ENCODE data around the gene CSNK2B.
A peak's percentile ranks its signal among the peaks of the same experiment; 100 is the strongest.

CSNK2B gene

DNA sequence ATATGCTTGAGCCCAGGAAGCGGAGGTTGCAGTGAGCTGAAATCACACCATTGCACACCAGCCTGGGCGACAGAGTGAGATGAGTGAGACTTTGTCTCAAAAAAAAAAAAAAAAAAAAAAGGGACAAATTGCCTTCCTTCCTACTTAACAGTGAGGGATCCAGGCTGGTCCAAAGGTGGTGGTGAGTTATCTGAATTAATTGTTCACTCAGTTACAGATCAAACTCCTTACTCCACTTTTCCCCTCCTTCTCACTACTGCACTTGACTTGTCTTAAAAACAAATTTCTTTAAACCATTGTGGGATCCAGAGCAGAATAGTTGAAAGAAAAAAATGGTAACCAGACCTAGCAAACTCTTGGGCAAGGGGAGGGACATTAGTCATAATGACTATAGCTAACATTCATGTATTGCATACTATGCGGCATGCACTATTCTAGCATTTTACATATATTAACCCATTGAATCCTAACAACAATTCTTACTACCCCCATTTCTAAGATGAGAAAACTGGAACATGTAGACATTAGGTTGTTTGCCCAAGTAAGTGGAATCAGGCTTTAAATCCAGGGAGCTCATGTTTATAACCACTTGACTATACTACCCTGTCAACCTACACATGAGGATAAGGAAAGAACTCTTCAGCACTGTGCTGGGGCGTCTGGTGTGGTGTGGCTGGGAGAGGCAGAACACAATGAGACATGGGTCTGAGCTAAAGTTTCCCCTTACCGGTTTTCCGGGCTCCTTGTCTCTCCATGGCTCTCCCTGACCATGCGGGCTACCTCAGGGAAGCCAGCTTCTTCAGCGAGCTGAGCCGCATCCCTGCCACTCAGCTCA is 2.5 kb upstream of the CSNK2B start:
- peak overlapping the region; percentile 84; the same call in 1 of the 2 replicates for H3K27ac ChIP-seq
- TF ChIP-seq, protein P1, sequence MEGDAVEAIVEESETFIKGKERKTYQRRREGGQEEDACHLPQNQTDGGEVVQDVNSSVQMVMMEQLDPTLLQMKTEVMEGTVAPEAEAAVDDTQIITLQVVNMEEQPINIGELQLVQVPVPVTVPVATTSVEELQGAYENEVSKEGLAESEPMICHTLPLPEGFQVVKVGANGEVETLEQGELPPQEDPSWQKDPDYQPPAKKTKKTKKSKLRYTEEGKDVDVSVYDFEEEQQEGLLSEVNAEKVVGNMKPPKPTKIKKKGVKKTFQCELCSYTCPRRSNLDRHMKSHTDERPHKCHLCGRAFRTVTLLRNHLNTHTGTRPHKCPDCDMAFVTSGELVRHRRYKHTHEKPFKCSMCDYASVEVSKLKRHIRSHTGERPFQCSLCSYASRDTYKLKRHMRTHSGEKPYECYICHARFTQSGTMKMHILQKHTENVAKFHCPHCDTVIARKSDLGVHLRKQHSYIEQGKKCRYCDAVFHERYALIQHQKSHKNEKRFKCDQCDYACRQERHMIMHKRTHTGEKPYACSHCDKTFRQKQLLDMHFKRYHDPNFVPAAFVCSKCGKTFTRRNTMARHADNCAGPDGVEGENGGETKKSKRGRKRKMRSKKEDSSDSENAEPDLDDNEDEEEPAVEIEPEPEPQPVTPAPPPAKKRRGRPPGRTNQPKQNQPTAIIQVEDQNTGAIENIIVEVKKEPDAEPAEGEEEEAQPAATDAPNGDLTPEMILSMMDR (conservative IDR thresholded peaks at IDR 0.05), result no peak
- TF ChIP-seq ZFX (IDR thresholded peaks at IDR 0.05), result no peak

DNA sequence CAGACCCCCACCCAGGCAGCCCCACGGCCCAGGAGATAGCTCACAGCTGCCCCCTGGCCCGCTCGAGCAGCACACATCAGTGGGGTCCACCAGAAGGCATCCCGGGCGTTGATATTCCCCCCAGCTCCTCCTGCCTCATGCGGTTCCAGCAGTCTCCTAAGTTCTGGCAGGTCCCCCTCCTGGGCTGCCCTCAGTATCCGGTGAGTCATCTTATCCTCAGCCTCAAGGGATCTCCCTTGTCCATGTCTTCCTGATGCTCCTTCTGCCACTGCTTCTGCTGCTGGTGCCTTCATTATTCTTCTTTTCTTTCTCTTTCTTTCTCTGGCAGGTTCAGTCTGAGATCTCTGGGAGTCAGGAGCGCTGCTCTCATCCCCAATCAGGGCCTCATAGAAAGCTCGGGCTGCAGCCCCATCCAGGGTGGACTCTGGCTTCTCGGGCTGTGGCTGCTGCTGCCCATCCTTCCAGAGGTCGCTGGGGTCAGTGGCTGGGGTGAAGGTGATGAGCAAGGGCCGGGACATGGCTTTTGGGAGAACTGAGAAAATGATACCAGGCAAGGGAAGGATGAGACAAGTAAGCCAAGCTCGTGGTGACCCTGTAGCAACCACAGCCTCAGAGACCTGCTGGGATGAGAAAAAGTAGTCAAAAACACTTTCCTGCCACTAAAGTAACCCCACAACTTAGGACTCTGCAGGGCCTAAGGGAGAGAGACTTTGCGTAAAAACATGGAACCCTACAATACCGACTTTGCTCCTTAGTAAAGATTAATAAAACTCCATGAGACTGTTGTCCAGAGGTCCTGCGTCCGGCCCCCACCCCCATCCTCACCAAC is 1.7 kb upstream of the CSNK2B start:
- TF ChIP-seq, protein P1 (conservative IDR thresholded peaks at IDR 0.05), result no peak
- TF ChIP-seq ZFX (IDR thresholded peaks at IDR 0.05), result no peak

DNA sequence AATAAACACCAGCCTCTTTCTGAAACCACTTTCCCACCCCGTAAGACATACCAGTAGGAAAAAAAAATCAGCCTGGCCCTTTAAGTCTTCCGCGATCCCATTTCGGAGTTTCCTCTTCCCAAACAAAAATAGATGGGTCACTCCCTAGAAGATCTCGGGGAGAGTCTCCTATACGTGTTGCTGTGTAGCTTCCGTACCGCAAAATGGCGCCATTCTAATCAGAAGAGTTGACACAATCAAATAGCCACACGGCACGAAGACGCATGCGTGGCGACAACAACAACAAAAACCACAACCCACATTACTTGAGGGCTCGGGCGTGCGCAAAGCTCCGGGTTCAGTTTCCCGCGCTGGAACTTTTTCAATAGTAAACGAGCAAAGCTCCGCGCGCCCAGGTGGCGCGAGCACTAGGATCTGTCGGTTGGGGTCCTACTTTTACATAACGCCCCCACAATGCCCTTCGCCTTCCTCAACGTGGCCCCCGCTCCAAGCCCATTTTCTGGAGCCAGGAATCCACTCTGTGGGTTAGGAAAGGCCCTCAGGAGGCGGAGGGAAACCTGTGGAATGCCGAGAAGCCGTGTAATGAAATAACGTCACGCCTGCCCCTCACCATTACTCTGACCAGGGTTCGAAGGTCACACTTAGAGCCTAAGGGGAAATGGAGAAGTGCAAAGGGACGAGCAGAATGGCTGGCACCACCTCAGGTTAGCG is 935 bp upstream of the CSNK2B start, which contains the start of gene GPANK1:
TSS of gene GPANK1 (minus strand) at position 208 of the 711 bp plus-strand sequence. CDS start 519 bp downstream, outside the sequence.
- peak within 1 kb of the TSS; percentile 84 for H3K27ac ChIP-seq
- no peak for TF ChIP-seq ZFX (IDR thresholded peaks at IDR 0.05)
- TF ChIP-seq, protein P1 (conservative IDR thresholded peaks at IDR 0.05), result no peak

More for the DNA sequence above, 1.7 kb upstream of the CSNK2B start:
- peak overlapping the region; percentile 84 for H3K27ac ChIP-seq

DNA sequence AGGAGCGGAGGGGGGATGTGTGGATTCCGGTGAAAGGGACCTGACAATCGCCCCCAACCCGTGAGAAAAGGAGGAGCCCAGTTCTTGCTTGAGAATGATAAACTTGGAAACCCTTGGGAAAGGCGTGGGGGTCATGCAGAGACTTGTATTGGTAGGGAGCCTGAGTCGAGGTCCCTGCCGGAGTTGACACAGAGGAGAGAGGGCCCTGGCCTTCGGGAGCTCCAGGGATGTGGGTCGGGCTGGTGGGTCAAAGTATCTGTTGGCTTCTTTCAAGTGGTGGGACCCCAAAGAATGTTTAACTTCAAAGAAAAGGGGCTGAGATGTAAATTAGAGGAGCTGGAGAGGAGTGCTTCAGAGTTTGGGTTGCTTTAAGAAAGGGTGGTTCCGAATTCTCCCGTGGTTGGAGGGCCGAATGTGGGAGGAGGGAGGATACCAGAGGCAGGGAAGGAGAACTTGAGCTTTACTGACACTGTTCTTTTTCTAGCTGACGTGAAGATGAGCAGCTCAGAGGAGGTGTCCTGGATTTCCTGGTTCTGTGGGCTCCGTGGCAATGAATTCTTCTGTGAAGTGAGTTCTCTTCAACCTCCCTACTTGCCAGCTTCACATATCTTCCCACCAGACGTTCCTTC is 571 bp downstream of the CSNK2B start:
- no peak for TF ChIP-seq ZFX (IDR thresholded peaks at IDR 0.05)
- TF ChIP-seq, protein P1 (conservative IDR thresholded peaks at IDR 0.05), result no peak
- H3K27ac ChIP-seq, result peak overlapping the region; percentile 84

DNA sequence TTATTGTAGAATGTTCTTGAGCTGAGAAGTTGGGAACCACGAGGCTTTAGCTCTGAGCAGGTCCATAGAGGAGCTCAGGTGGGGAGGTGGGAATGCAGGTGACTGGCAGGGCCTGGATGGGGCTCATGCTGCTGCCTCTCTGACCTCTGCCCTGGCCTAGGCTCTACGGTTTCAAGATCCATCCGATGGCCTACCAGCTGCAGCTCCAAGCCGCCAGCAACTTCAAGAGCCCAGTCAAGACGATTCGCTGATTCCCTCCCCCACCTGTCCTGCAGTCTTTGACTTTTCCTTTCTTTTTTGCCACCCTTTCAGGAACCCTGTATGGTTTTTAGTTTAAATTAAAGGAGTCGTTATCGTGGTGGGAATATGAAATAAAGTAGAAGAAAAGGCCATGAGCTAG is 3.8 kb downstream of the CSNK2B start, which contains the start of gene LY6G5B:
TSS of gene LY6G5B (plus strand) at position 301 of the 400 bp plus-strand sequence. CDS start 975 bp downstream, outside the sequence.
- no peak for TF ChIP-seq ZFX (IDR thresholded peaks at IDR 0.05)
- TF ChIP-seq, protein P1 (conservative IDR thresholded peaks at IDR 0.05), result no peak
- no peak within 1 kb of the TSS for H3K27ac ChIP-seq

DNA sequence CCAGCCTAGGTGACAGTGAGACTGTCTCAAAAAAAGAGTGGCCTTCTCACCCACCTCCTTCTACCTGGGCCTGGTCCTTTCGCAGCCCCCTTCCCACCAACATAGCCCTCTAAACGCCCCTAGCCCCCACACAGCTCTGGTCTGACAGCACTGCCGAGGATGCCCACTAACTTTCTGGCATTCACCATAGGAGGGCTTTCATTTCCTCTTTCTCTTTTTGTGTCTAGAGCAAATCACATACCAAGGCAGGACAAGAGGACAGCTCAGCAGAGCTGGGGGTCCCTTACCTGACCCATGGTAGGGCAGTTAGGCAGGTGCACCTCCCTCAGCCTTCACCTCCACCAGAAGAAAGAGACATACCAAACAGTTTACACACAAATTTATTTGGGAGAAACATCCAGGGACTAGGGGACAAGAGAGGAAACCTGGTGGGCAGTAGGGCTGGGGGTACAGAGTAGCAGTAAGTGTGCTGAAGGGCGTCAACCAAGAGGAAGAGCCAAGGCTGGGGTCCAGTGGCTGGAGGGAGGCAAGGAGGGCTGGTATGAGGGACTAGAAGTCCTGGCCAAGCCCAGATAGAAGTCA is 10.5 kb downstream of the CSNK2B start:
- H3K27ac ChIP-seq, result no peak overlapping the region
- TF ChIP-seq, protein P1 (conservative IDR thresholded peaks at IDR 0.05), result no peak
- no peak for TF ChIP-seq ZFX (IDR thresholded peaks at IDR 0.05)
